ENCODE data around the gene TRMU.
A peak's percentile ranks its signal among the peaks of the same experiment; 100 is the strongest.

- TF ChIP-seq TAF1 (conservative IDR thresholded peaks at IDR 0.05): no peak
- TF ChIP-seq NR2F2 (IDR thresholded peaks at IDR 0.05): peak; percentile 74
- TF ChIP-seq ATF3 (IDR thresholded peaks at IDR 0.05): no peak
- no peak for TF ChIP-seq CTCF (IDR thresholded peaks at IDR 0.05; ENCODE audit: low read depth, low read length, missing input control)
- TF ChIP-seq RXRA (IDR thresholded peaks at IDR 0.05): no peak
- TF ChIP-seq HNF4G (IDR thresholded peaks at IDR 0.05): no peak
- peak; percentile 53 for TF ChIP-seq MAX (IDR thresholded peaks at IDR 0.05)
- TF ChIP-seq GABPA (IDR thresholded peaks at IDR 0.05 in 1 of 2, conservative IDR thresholded peaks at IDR 0.05 in 1 of 2): peak in 1 of 2 donors; percentile 81
- TF ChIP-seq JUND (IDR thresholded peaks at IDR 0.05): no peak
- TF ChIP-seq EGR1 (IDR thresholded peaks at IDR 0.05; ENCODE audit: low read depth in 2 of 2): peak in 1 of 2 donors; percentile 37
- peak; percentile 67 to 72 for TF ChIP-seq RAD21 (IDR thresholded peaks at IDR 0.05)
- peak; percentile 32 for TF ChIP-seq SP1 (IDR thresholded peaks at IDR 0.05)
- TF ChIP-seq REST (IDR thresholded peaks at IDR 0.05): no peak
- TF ChIP-seq YY1 (IDR thresholded peaks at IDR 0.05): peak; percentile 88
These were observed 39.0 kb upstream of the TRMU start, which contains the start of gene GTSE1 for GRCh38 chr22:46296257-46297150.

Measured in liver (tissue), 3 donors.